Bronchial epithelial cell (primary cell): ENCODE measurements around the gene NUP93. TPM values are rescaled to one million over a fixed set of nuclear protein-coding genes. Genes with fewer than 3 reads are reported as not detected.

Experiments
- DNase-seq: peaks from one replicate; pipeline ENCODE4 v3.0.0-alpha.2; 2010; ENCODE audit warnings: low read depth
- FAIRE-seq: peaks from 2 replicates; lab custom pipeline; 2011; peaks lifted over from hg19 to GRCh38; lab: Jason Lieb, UNC
- H3K27me3 ChIP-seq: 2 replicates; pipeline ENCODE4 v1.5.1; 2011; ENCODE audit warnings: low read length; ENCODE audit not compliant: control insufficient read depth, insufficient read depth
- H3K36me3 ChIP-seq: 2 replicates; pipeline ENCODE4 v1.5.1; 2011; ENCODE audit warnings: low read length; ENCODE audit not compliant: control insufficient read depth, insufficient read depth
- H3K4me3 ChIP-seq: 2 replicates; pipeline ENCODE4 v1.5.1; 2011; ENCODE audit warnings: mild to moderate bottlenecking, low read depth, low read length, control low read depth
- CTCF ChIP-seq: IDR thresholded peaks from 2 replicates; pipeline ENCODE4 v1.5.1; 2011; ENCODE audit warnings: mild to moderate bottlenecking, moderate library complexity, low read length, control low read depth, inconsistent platforms; ENCODE audit not compliant: insufficient read depth, severe bottlenecking
- total RNA-seq: library from RNA; depleted of rRNA; stranded (reverse); fragments of >200 nt; gene quantifications from 2 replicates; pipeline ENCODE4 v1.2.1, GENCODE V29; 2014

The NUP93 gene
- total RNA-seq, 1 donor from 2014 or later, result 47.4 TPM

- Histone ChIP-seq H3K4me3 (no peak overlapping the region), H3K27me3 (peaks cover 5% of the 10 kb centered on the region), H3K36me3 (no peaks in the 10 kb centered on the region)
- no peak for TF ChIP-seq CTCF
- no peak for DNase-seq
- FAIRE-seq, result no peak
Observed at GRCh38 chr16:56898847-56899246, 168.9 kb downstream of the NUP93 start.

Other genes starting within 250 kb of the NUP93 start
- gene BBS2, start 210.1 kb upstream of the NUP93 start, total RNA-seq, result 31.6 and 46.6 TPM in 2 replicates
- gene MT4, start 165.1 kb upstream of the NUP93 start, total RNA-seq, result not detected in 2 replicates
- not detected in 2 replicates for gene MT3, start 140.6 kb upstream of the NUP93 start, total RNA-seq
- 10.0 and 34.0 TPM in 2 replicates for gene MT2A, start 121.5 kb upstream of the NUP93 start, total RNA-seq
- 60.8 and 90.5 TPM in 2 replicates for gene MT1E, start 104.3 kb upstream of the NUP93 start, total RNA-seq
- gene MT1M, start 97.5 kb upstream of the NUP93 start, total RNA-seq, result 0.26 TPM in 1 of 2 replicates, not detected in the other
- not detected in 2 replicates for gene MT1A, start 91.5 kb upstream of the NUP93 start, total RNA-seq
- gene MT1B, start 78.2 kb upstream of the NUP93 start, total RNA-seq, result not detected in 2 replicates
- 1.5 and 1.6 TPM in 2 replicates for gene MT1F, start 72.2 kb upstream of the NUP93 start, total RNA-seq
- 0.64 TPM in 1 of 2 replicates, not detected in the other for gene MT1G, start 62.1 kb upstream of the NUP93 start, total RNA-seq
- not detected in 2 replicates for gene MT1H, start 60.3 kb upstream of the NUP93 start, total RNA-seq
- gene MT1X, start 47.7 kb upstream of the NUP93 start, total RNA-seq, result 212 and 261 TPM in 2 replicates
- not detected in 2 replicates for gene SLC12A3, start 135.1 kb downstream of the NUP93 start, total RNA-seq
- 93.8 and 110 TPM in 2 replicates for gene HERPUD1, start 202.0 kb downstream of the NUP93 start, total RNA-seq
- gene CETP, start 231.8 kb downstream of the NUP93 start, total RNA-seq, result not detected in 2 replicates